Measurements from ENCODE around the gene SMU1. TPM values are rescaled to one million over a fixed set of nuclear protein-coding genes. Genes with fewer than 3 reads are reported as not detected.

SMU1 gene
- total and polyA plus RNA-seq, 2 of the 13 experiments (the other 11 are each of a cell fraction or from before 2014, with no cell fraction given) = 12.9 to 36.6 TPM

DNA sequence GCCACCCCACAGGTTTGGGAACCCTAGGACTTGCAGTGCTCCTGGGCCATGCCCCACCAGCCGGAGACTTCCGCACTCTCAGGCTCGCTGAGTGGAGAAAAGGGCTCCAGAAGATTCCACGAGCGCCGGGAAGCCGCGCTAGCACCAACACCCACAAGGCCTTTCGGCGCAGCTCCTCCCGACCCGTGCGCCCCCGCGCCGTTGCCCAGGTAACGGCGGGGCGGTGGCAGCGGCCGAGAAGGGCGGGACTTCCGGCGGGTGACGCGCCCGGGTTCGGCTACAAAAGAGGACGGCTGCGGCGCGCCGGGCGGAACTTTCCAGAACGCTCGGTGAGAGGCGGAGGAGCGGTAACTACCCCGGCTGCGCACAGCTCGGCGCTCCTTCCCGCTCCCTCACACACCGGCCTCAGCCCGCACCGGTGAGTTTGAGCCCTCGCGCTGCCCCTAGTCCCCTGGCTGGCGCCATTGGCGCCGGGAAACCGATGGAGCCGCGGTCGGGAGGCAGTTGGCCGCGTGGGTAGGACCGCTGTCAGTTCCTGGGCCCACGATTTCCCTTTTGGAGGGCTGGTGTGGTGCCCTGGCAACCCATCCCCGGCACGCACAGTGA, 51.4 kb downstream of the SMU1 start, which contains the start of gene DNAJA1 (continued):
- TF ChIP-seq NFKB2 (CRISPR knock-in tag; IDR thresholded peaks at IDR 0.05; ENCODE audit: borderline replicate concordance) = peak; percentile 90; the same call in 1 of the 2 replicates
- no peak for TF ChIP-seq ZNF484 (CRISPR knock-in tag; IDR thresholded peaks at IDR 0.05; ENCODE audit: borderline replicate concordance, low read depth)
- TF ChIP-seq HOXA7 (CRISPR knock-in tag; IDR thresholded peaks at IDR 0.05) = peak; percentile 86; the same call in 1 of the 2 replicates
- peak; percentile 97 for TF ChIP-seq ARHGAP35 (CRISPR knock-in tag; IDR thresholded peaks at IDR 0.05; ENCODE audit: borderline replicate concordance)

DNA sequence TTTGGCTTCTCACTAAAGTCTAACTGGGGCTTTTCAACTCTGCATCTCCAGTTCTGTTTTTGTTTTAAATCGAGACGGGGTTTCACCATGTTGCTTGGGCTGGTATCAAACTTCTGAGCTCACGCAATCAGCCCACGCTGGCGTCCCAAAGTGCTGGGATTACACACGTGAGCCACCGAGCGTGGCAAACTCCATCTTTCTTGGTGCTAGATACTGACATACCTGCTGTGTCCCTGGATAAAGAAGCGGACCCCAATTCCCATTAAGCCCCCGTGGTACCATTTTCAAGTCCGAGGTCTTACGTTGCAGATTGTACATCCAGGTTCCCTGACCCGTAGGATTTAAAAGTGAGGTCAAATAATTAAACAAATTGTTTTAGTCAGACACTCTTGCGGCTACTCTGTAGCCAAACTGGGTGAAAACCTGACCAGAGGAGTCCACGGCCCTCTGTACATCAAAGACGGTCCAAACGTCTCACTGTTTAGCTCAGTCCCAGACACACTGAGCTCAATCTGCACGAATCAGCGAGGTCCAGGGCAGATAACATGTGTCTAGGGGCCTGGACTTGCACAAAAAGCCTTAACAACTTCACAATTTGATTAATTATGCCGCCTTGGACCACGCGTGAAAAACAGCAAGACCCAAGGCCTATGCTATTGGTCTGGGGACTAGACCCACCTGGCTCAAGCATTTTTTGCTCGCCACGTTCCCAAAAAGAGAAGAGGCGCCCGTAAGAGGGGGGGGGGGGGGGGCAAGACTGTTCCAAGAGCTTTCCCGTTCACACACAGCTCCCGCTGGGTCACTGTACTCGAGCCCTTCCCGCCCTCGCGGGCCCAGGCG, 52.1 kb downstream of the SMU1 start:
- FAIRE-seq (no peak), DNase-seq (ENCODE audit: low spot score) (peak; percentile 16), ATAC-seq (peak; percentile 35)
- H3K36me3 ChIP-seq (replicated peaks in 1 of 2; ENCODE audit: control insufficient read depth in 1 of 2, insufficient read depth in 2 of 2, low read length in 2 of 2) = peaks cover 7 to 14% of the 10 kb centered on the region in 2 experiments; a peak in 4 of 5 replicates
- no peaks in the 10 kb centered on the region; a peak in 2 of 5 replicates for H3K27me3 ChIP-seq (ENCODE audit: control insufficient read depth in 1 of 2, insufficient read depth in 2 of 2, low read length in 2 of 2)
- peak overlapping the region; percentile 92 for H3K4me2 ChIP-seq (ENCODE audit: low read depth, low read length)
- WGBS (ENCODE audit: low lambda C conversion rate) = 21% methylated on average over 24 of the region's 33 CpGs
- BruUV-seq (replicated peaks) = no TSS peak
- H3K4me3 ChIP-seq (replicated peaks in 1 of 3; ENCODE audit: insufficient read depth in 1 of 3, low read depth in 2 of 3, low read length in 3 of 3) = peak overlapping the region; percentile 98 to 100 (median 100)
- in situ Hi-C loops (cut with HindIII; ENCODE audit: extremely low pct_ligation_motif_present, low pct_unique_long_range_greater_than_20kb) (no loop called here), intact Hi-C loops (cut with micrococcal nuclease; ENCODE audit: unreplicated experiment) (loop anchor here (2.0 kb wide), 1 partner anchor 24 kb away; the partner anchor contains the start of gene APTX)
- peak overlapping the region; percentile 100 for H3K9ac ChIP-seq (ENCODE audit: insufficient read depth, low read depth, low read length)
- ChIA-PET POLR2A (interaction anchor here (0.6 to 3.3 kb wide), 28 partner anchors 8 to 1133 kb away, joined by 3 to 38 read pairs (median 5); partner anchors contain the start of genes ACO1, APTX, B4GALT1 and BAG1), CTCF (ENCODE audit: low intra/inter-chr PET ratio, low total read pairs) (no interaction called here)
- no peak overlapping the region for H2AFZ ChIP-seq (ENCODE audit: low read length)
- peaks cover 74% of the 10 kb centered on the region for H3K79me2 ChIP-seq (ENCODE audit: insufficient read depth, low read length)
- H3K4me1 ChIP-seq (ENCODE audit: insufficient read depth, low read length) = peaks cover 56% of the 10 kb centered on the region
- H3K9me3 ChIP-seq (ENCODE audit: low read length) = no peaks in the 10 kb centered on the region
- H3K27ac ChIP-seq (ENCODE audit: extremely low read length, insufficient read depth, low read length) = peak overlapping the region; percentile 96
- peaks cover 35% of the 10 kb centered on the region for H4K20me1 ChIP-seq (ENCODE audit: insufficient read depth, low read length)
- TF ChIP-seq, protein P1, sequence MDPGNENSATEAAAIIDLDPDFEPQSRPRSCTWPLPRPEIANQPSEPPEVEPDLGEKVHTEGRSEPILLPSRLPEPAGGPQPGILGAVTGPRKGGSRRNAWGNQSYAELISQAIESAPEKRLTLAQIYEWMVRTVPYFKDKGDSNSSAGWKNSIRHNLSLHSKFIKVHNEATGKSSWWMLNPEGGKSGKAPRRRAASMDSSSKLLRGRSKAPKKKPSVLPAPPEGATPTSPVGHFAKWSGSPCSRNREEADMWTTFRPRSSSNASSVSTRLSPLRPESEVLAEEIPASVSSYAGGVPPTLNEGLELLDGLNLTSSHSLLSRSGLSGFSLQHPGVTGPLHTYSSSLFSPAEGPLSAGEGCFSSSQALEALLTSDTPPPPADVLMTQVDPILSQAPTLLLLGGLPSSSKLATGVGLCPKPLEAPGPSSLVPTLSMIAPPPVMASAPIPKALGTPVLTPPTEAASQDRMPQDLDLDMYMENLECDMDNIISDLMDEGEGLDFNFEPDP (CRISPR knock-in tag; conservative IDR thresholded peaks at IDR 0.05) = 0 out of 2 replicates have a peak, but pooled peaks have one; percentile 44
- TF ChIP-seq ZSCAN21 (CRISPR knock-in tag; IDR thresholded peaks at IDR 0.05; ENCODE audit: borderline replicate concordance) = no peak
- TF ChIP-seq PCBP1 (IDR thresholded peaks at IDR 0.05; ENCODE audit: borderline replicate concordance, low read depth, low read length) = 0 out of 2 replicates have a peak, but pooled peaks have one; percentile 68
- TF ChIP-seq ZNF160 (CRISPR knock-in tag; IDR thresholded peaks at IDR 0.05) = no peak
- TF ChIP-seq GFI1 (CRISPR knock-in tag; IDR thresholded peaks at IDR 0.05; ENCODE audit: borderline replicate concordance) = 0 out of 2 replicates have a peak, but pooled peaks have one; percentile 26
- TF ChIP-seq ZNF441 (CRISPR knock-in tag; IDR thresholded peaks at IDR 0.05; ENCODE audit: borderline replicate concordance) = peak; percentile 2; the same call in 1 of the 2 replicates
- TF ChIP-seq ZNF777 (CRISPR knock-in tag; IDR thresholded peaks at IDR 0.05) = 0 out of 2 replicates have a peak, but pooled peaks have one; percentile 3
- TF ChIP-seq SRSF1 (optimal IDR thresholded peaks at IDR 0.05; ENCODE audit: low read depth, low read length) = peak; percentile 69
- TF ChIP-seq, protein P2, sequence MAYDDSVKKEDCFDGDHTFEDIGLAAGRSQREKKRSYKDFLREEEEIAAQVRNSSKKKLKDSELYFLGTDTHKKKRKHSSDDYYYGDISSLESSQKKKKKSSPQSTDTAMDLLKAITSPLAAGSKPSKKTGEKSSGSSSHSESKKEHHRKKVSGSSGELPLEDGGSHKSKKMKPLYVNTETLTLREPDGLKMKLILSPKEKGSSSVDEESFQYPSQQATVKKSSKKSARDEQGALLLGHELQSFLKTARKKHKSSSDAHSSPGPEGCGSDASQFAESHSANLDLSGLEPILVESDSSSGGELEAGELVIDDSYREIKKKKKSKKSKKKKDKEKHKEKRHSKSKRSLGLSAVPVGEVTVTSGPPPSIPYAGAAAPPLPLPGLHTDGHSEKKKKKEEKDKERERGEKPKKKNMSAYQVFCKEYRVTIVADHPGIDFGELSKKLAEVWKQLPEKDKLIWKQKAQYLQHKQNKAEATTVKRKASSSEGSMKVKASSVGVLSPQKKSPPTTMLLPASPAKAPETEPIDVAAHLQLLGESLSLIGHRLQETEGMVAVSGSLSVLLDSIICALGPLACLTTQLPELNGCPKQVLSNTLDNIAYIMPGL (CRISPR knock-in tag; IDR thresholded peaks at IDR 0.05; ENCODE audit: borderline replicate concordance in 1 of 2, low read depth in 1 of 2) = no peak
- no peak for TF ChIP-seq RNF2 (conservative IDR thresholded peaks at IDR 0.05; ENCODE audit: low read depth)
- TF ChIP-seq KLF13 (CRISPR knock-in tag; IDR thresholded peaks at IDR 0.05) = no peak
- TF ChIP-seq ZNF724P (CRISPR knock-in tag; IDR thresholded peaks at IDR 0.05; ENCODE audit: borderline replicate concordance) = peak; percentile 10; the same call in 1 of the 2 replicates
